MM.1S (cell line): ENCODE measurements around the gene AGPS.

Experiments
- DNase-seq: peaks from one replicate; pipeline ENCODE4 v3.0.0-alpha.2; 2015
- H2AFZ ChIP-seq: fragments of 300-600 bp; sonication (generic); 2 replicates; pipeline ENCODE4 v1.6.0; 2016; ENCODE audit warnings: antibody characterized with exemption, low read length
- H3F3A ChIP-seq: fragments of 300-600 bp; sonication (generic); 2 replicates; pipeline ENCODE4 v1.6.1; 2016; ENCODE audit warnings: mild to moderate bottlenecking, antibody characterized with exemption, low read length, moderate library complexity, mixed read lengths; ENCODE audit not compliant: insufficient read depth
- H3K27ac ChIP-seq: fragments of 300-600 bp; sonication (generic); 2 replicates; pipeline ENCODE4 v1.5.1; 2016; ENCODE audit warnings: mild to moderate bottlenecking, low read length
- H3K27me3 ChIP-seq: fragments of 300-600 bp; sonication (generic); replicated peaks from 2 replicates; pipeline ENCODE4 v1.6.0; 2016; ENCODE audit warnings: low read length; ENCODE audit not compliant: insufficient read depth
- H3K36me3 ChIP-seq: fragments of 300-600 bp; sonication (generic); replicated peaks from 2 replicates; pipeline ENCODE4 v1.6.1; 2016; ENCODE audit warnings: mild to moderate bottlenecking, low read length, mixed read lengths; ENCODE audit not compliant: insufficient read depth
- H3K4me1 ChIP-seq: fragments of 300-600 bp; sonication (generic); 2 replicates; pipeline ENCODE4 v1.6.1; 2016; ENCODE audit warnings: low read length, mixed read lengths
- H3K4me2 ChIP-seq: fragments of 300-600 bp; sonication (generic); 2 replicates; pipeline ENCODE4 v1.6.0; 2016; ENCODE audit warnings: low read depth, low read length
- H3K4me3 ChIP-seq: fragments of 300-600 bp; sonication (generic); 2 replicates; pipeline ENCODE4 v1.5.1; 2016; ENCODE audit warnings: low read length, mixed read lengths
- H3K79me2 ChIP-seq: fragments of 300-600 bp; sonication (generic); 2 replicates; pipeline ENCODE4 v1.6.1; 2016; ENCODE audit warnings: mixed run types, low read length, mixed read lengths
- H3K9ac ChIP-seq: fragments of 300-600 bp; sonication (generic); 2 replicates; pipeline ENCODE4 v1.6.1; 2016; ENCODE audit warnings: low read length, mixed read lengths
- H3K9me2 ChIP-seq: fragments of 300-600 bp; sonication (generic); replicated peaks from 2 replicates; pipeline ENCODE4 v1.6.1; 2016; ENCODE audit warnings: mild to moderate bottlenecking, low read length, mixed read lengths; ENCODE audit not compliant: insufficient read depth
- H3K9me3 ChIP-seq: fragments of 300-600 bp; sonication (generic); replicated peaks from 2 replicates; pipeline ENCODE4 v1.6.1; 2016; ENCODE audit warnings: mild to moderate bottlenecking, low read length, mixed read lengths; ENCODE audit not compliant: insufficient read depth
- H4K20me1 ChIP-seq: fragments of 300-600 bp; sonication (generic); 2 replicates; pipeline ENCODE4 v1.6.1; 2016; ENCODE audit warnings: mild to moderate bottlenecking, low read length, moderate library complexity, mixed read lengths; ENCODE audit not compliant: insufficient read depth
- EZH2 ChIP-seq: fragments of 300-600 bp; sonication (generic); optimal IDR thresholded peaks from 2 replicates; pipeline ENCODE3; 2017; ENCODE audit warnings: low read depth, mild to moderate bottlenecking, antibody characterized with exemption, low read length, mixed read lengths
- EZH2phosphoT487 ChIP-seq: fragments of 300-600 bp; sonication (generic); IDR thresholded peaks from 2 replicates; pipeline ENCODE4 v1.6.1; 2018; ENCODE audit warnings: antibody characterized with exemption, low read length
- TF ChIP-seq, protein P1 (sequence below): fragments of 300-600 bp; sonication (generic); IDR thresholded peaks from 2 replicates; pipeline ENCODE4 v1.5.1; 2016; ENCODE audit warnings: antibody characterized with exemption, low read length, mixed read lengths

AGPS gene

DNA sequence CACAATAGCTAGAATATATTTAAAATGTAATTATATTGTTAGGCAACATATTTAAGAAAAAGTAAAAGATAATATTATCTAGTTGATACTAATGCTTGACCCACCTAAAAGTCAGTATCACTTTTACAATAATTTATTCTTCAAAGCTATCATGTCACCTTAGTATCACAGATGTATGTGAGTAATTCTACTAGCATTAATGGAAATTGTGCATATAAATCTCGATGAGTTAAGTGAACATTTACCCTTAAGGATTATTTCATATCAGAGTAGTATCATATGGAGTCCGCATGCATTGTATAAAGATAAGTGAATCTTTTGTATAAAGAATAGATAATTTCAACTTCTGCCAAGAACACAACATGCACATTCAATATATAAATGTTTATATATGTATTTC, 103.4 kb downstream of the AGPS start:
- Histone ChIP-seq H3K4me1 (no peaks in the 10 kb centered on the region), H3K27me3 (no peaks in the 10 kb centered on the region), H4K20me1 (no peaks in the 10 kb centered on the region), H3F3A (no peaks in the 10 kb centered on the region), H3K9ac (no peak overlapping the region), H3K27ac (no peak overlapping the region), H3K9me3 (no peaks in the 10 kb centered on the region), H3K36me3 (no peaks in the 10 kb centered on the region), H2AFZ (no peak overlapping the region), H3K9me2 (no peaks in the 10 kb centered on the region), H3K4me2 (no peak overlapping the region), H3K79me2 (no peaks in the 10 kb centered on the region), H3K4me3 (no peak overlapping the region)
- no peak for DNase-seq
- TF ChIP-seq, protein P1, sequence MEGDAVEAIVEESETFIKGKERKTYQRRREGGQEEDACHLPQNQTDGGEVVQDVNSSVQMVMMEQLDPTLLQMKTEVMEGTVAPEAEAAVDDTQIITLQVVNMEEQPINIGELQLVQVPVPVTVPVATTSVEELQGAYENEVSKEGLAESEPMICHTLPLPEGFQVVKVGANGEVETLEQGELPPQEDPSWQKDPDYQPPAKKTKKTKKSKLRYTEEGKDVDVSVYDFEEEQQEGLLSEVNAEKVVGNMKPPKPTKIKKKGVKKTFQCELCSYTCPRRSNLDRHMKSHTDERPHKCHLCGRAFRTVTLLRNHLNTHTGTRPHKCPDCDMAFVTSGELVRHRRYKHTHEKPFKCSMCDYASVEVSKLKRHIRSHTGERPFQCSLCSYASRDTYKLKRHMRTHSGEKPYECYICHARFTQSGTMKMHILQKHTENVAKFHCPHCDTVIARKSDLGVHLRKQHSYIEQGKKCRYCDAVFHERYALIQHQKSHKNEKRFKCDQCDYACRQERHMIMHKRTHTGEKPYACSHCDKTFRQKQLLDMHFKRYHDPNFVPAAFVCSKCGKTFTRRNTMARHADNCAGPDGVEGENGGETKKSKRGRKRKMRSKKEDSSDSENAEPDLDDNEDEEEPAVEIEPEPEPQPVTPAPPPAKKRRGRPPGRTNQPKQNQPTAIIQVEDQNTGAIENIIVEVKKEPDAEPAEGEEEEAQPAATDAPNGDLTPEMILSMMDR, result no peak
- TF ChIP-seq EZH2 (no peak), EZH2phosphoT487 (no peak)

- no peak overlapping the region for H3K9ac ChIP-seq
- no peaks in the 10 kb centered on the region for H3K27me3 ChIP-seq
- TF ChIP-seq EZH2phosphoT487, result no peak
- TF ChIP-seq, protein P1, result no peak
- TF ChIP-seq EZH2, result no peak
- H3K4me3 ChIP-seq, result no peak overlapping the region
- H3K4me2 ChIP-seq, result no peak overlapping the region
- H3K4me1 ChIP-seq, result no peaks in the 10 kb centered on the region
- H4K20me1 ChIP-seq, result no peaks in the 10 kb centered on the region
- H3K27ac ChIP-seq, result no peak overlapping the region
- no peak for DNase-seq
- no peaks in the 10 kb centered on the region for H3K9me2 ChIP-seq
- no peaks in the 10 kb centered on the region for H3F3A ChIP-seq
- no peaks in the 10 kb centered on the region for H3K79me2 ChIP-seq
- no peak overlapping the region for H2AFZ ChIP-seq
- H3K36me3 ChIP-seq, result no peaks in the 10 kb centered on the region
- no peaks in the 10 kb centered on the region for H3K9me3 ChIP-seq
Observed at GRCh38 chr2:177496921-177497320, 104.3 kb downstream of the AGPS start.

- Histone ChIP-seq H3K9ac (no peak overlapping the region), H3K9me2 (no peaks in the 10 kb centered on the region), H3K27me3 (no peaks in the 10 kb centered on the region), H3K4me1 (no peaks in the 10 kb centered on the region), H2AFZ (no peak overlapping the region), H3K79me2 (no peaks in the 10 kb centered on the region), H3F3A (no peaks in the 10 kb centered on the region), H3K27ac (no peak overlapping the region), H3K9me3 (no peaks in the 10 kb centered on the region), H3K4me3 (no peak overlapping the region), H3K4me2 (no peak overlapping the region), H3K36me3 (no peaks in the 10 kb centered on the region), H4K20me1 (no peaks in the 10 kb centered on the region)
- no peak for DNase-seq
- TF ChIP-seq EZH2 (no peak), EZH2phosphoT487 (no peak)
- TF ChIP-seq, protein P1, result no peak
Observed at GRCh38 chr2:177501186-177501585, 108.6 kb downstream of the AGPS start.

DNA sequence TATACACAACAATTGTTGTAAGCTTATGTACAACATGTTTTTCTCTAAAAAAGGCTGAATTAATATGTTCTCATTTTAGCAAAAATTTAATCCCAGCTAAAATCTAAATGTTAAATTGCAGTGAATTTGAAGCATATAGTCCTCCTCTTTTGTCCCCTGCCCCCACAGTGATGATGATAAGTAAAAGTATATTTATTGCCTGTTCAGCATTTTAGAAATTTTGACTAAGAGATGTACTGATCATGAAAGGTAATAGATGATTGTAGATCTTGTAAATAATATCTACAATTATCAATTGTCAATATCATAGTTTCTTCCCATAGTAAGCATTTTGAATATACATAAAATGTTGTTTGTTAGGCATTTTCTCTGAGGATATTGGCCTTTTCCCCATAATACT, 113.9 kb downstream of the AGPS start:
- no peaks in the 10 kb centered on the region for H3K9me2 ChIP-seq
- H3K27ac ChIP-seq, result no peak overlapping the region
- no peaks in the 10 kb centered on the region for H3K4me1 ChIP-seq
- H3K4me3 ChIP-seq, result no peak overlapping the region
- no peaks in the 10 kb centered on the region for H4K20me1 ChIP-seq
- no peaks in the 10 kb centered on the region for H3K9me3 ChIP-seq
- H3K4me2 ChIP-seq, result no peak overlapping the region
- H3K79me2 ChIP-seq, result no peaks in the 10 kb centered on the region
- TF ChIP-seq EZH2phosphoT487 (no peak), EZH2 (no peak)
- TF ChIP-seq, protein P1, result no peak
- no peak for DNase-seq
- no peaks in the 10 kb centered on the region for H3K36me3 ChIP-seq
- H3K9ac ChIP-seq, result no peak overlapping the region
- H2AFZ ChIP-seq, result no peak overlapping the region
- no peaks in the 10 kb centered on the region for H3F3A ChIP-seq
- H3K27me3 ChIP-seq, result no peaks in the 10 kb centered on the region
